Mesothelial cell of epicardium (in vitro differentiated cells): Measurements from ENCODE around the gene LTBP1. TPM values are rescaled to one million over a fixed set of nuclear protein-coding genes. Genes with fewer than 3 reads are reported as not detected.

ENCODE experiments used
- DNase-seq, 2 experiments: peaks; one replicate each; pipeline ENCODE4 v3.0.0; 2021; ENCODE audit warnings: low spot score in 2 of 2; ENCODE audit not compliant: unreplicated experiment in 2 of 2
- H3K27ac Mint-ChIP-seq: 2 replicates; pipeline ENCODE4 v1.8.0; 2021; ENCODE audit warnings: mixed read lengths
- H3K27me3 Mint-ChIP-seq: 2 replicates; pipeline ENCODE4 v1.8.0; 2021; ENCODE audit warnings: low read depth, mixed read lengths
- H3K36me3 Mint-ChIP-seq: 2 replicates; pipeline ENCODE4 v1.8.0; 2021; ENCODE audit warnings: mixed read lengths
- H3K4me1 Mint-ChIP-seq: 2 replicates; pipeline ENCODE4 v1.8.0; 2021; ENCODE audit warnings: mixed read lengths
- H3K4me3 Mint-ChIP-seq: 2 replicates; pipeline ENCODE4 v1.8.0; 2021; ENCODE audit warnings: mild to moderate bottlenecking, moderate library complexity, mixed read lengths
- H3K9me3 Mint-ChIP-seq: 2 replicates; pipeline ENCODE4 v1.8.0; 2021; ENCODE audit warnings: mixed read lengths
- total RNA-seq: library from RNA; stranded (reverse); gene quantifications from 3 replicates; pipeline ENCODE4 v1.2.1, GENCODE V29; 2021
- TF ChIP-seq, protein P1 (sequence below): fragments of 200-600 bp; sonication (generic); IDR thresholded peaks from one replicate; pipeline ENCODE4 v1.5.0; 2021; ENCODE audit warnings: antibody characterized with exemption; ENCODE audit not compliant: unreplicated experiment

LTBP1 gene
- total RNA-seq, 1 donor from 2014 or later, result 80.2 TPM

DNA sequence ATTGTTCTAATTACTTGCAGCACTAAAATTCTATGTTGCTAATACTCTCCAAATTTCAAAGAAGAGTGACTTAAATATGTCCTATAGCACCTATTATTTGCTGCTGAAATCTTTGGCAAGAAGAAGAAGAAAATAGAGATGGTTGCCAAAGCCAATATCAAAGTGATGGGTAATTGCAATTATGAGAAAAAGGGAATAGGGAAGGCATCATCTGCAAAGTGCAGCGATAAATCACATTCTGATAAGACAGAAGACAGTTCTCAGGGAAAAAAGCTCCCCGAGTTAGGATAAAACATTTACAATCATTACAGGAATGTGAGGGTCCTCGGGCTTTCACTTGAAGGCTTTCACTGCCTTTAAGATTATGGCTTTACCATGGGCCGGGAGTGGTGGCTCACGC, 457.6 kb downstream of the LTBP1 start:
- Mint-ChIP-seq H3K4me3 (no peak overlapping the region), H3K27ac (no peak overlapping the region), H3K4me1 (peaks cover 3% of the 10 kb centered on the region), H3K36me3 (peaks cover 4% of the 10 kb centered on the region), H3K9me3 (peaks cover 15% of the 10 kb centered on the region), H3K27me3 (no peaks in the 10 kb centered on the region)
- TF ChIP-seq, protein P1, sequence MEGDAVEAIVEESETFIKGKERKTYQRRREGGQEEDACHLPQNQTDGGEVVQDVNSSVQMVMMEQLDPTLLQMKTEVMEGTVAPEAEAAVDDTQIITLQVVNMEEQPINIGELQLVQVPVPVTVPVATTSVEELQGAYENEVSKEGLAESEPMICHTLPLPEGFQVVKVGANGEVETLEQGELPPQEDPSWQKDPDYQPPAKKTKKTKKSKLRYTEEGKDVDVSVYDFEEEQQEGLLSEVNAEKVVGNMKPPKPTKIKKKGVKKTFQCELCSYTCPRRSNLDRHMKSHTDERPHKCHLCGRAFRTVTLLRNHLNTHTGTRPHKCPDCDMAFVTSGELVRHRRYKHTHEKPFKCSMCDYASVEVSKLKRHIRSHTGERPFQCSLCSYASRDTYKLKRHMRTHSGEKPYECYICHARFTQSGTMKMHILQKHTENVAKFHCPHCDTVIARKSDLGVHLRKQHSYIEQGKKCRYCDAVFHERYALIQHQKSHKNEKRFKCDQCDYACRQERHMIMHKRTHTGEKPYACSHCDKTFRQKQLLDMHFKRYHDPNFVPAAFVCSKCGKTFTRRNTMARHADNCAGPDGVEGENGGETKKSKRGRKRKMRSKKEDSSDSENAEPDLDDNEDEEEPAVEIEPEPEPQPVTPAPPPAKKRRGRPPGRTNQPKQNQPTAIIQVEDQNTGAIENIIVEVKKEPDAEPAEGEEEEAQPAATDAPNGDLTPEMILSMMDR, result no peak
- no peak for DNase-seq

DNA sequence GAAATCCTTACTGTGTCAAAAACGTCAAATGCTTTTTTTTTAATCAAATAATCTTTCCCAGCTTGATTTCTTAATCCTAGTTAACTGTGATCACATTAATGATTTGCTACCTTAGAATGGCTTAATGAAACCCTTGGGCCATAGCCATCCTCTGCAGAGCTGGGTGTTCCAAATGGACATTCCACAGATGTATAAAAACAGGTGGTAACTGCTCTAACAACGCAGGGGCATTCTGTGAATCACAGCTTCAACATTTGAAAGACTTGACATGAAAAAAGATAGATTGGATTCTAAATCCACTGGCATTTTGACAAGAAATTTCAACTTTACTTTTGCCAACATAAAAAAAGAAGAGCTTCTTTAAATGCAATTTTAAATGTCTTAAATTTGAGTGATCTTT, 459.9 kb downstream of the LTBP1 start:
- Mint-ChIP-seq H3K27me3 (no peaks in the 10 kb centered on the region), H3K36me3 (peaks cover 4% of the 10 kb centered on the region), H3K4me3 (no peak overlapping the region), H3K4me1 (peaks cover 3% of the 10 kb centered on the region), H3K9me3 (peaks cover 15% of the 10 kb centered on the region), H3K27ac (no peak overlapping the region)
- DNase-seq, result no peak
- TF ChIP-seq, protein P1, result no peak

DNA sequence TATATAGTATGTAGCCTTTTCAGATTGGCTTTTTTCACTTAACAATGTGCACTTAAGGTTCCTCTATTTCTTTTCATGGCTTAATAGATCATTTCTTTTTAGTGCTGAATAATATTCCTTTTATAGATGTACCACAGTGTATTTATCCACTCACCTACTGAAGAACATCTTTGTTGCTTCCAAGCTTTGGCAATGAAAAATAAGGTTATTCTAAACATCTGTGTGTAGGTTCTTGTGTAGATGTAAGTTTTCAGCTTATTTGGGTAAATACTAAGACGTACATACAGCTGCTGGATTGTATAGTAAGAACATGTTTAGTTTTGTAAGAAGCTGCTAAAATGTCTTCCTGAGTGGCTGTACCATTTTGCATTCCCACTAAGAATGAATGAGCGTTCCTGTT, 461.4 kb downstream of the LTBP1 start:
- peaks cover 4% of the 10 kb centered on the region for H3K36me3 Mint-ChIP-seq
- TF ChIP-seq, protein P1, result no peak
- H3K27ac Mint-ChIP-seq, result no peak overlapping the region
- H3K27me3 Mint-ChIP-seq, result no peaks in the 10 kb centered on the region
- peaks cover 3% of the 10 kb centered on the region for H3K4me1 Mint-ChIP-seq
- DNase-seq, result no peak
- H3K4me3 Mint-ChIP-seq, result no peak overlapping the region
- peaks cover 15% of the 10 kb centered on the region for H3K9me3 Mint-ChIP-seq

DNA sequence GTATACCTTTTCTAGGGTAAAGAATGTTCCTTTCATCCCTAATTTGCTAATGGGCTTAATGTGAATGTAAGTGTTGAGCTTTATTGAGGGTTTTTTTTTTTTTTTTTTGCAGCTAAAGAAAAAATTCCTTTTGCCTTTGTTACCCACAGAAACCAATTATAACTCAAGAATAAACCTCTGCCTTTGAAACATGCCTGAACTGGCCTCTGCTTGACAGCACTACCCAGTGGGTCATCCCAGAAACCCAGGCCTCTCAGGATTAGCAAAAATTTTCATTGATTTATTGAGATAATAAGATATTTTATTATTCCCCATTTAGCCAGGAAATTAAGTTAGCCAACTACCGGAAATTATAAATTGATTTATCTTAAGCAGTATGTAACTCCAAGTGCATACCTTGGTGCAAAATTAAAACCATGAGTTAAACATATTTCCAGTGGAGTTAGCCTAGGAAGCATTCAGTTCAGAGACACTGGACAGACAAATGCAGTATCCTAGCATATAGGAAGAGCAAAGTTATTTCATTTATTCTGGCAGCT, 462.7 kb downstream of the LTBP1 start:
- H3K27ac Mint-ChIP-seq, result no peak overlapping the region
- H3K4me1 Mint-ChIP-seq, result no peaks in the 10 kb centered on the region
- no peaks in the 10 kb centered on the region for H3K27me3 Mint-ChIP-seq
- peaks cover 4% of the 10 kb centered on the region for H3K36me3 Mint-ChIP-seq
- H3K9me3 Mint-ChIP-seq, result peaks cover 15% of the 10 kb centered on the region
- TF ChIP-seq, protein P1, result no peak
- DNase-seq, result no peak
- no peak overlapping the region for H3K4me3 Mint-ChIP-seq

DNA sequence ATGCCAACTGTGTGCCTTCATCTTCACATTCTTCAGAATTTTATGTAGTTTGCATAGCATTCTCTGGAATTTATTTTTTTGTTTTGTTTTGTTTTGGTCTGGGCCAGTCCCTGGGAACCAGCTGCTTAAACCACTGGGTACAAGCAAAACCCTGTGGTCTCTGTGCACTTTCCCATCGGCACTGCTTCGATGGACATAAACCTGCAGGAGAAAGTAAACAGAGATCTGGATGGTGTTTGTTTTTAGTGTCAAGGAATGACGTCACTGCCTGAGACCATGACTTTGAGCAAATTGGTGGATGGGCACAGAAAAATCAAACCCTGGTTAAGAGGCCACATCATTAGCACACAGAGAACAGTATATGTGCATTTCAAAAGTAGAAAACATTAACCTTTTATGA, 465.0 kb downstream of the LTBP1 start:
- H3K36me3 Mint-ChIP-seq, result peaks cover 4% of the 10 kb centered on the region
- no peaks in the 10 kb centered on the region for H3K4me1 Mint-ChIP-seq
- H3K27me3 Mint-ChIP-seq, result no peaks in the 10 kb centered on the region
- TF ChIP-seq, protein P1, result no peak
- H3K9me3 Mint-ChIP-seq, result peaks cover 11% of the 10 kb centered on the region
- H3K27ac Mint-ChIP-seq, result no peak overlapping the region
- H3K4me3 Mint-ChIP-seq, result no peak overlapping the region
- no peak for DNase-seq

DNA sequence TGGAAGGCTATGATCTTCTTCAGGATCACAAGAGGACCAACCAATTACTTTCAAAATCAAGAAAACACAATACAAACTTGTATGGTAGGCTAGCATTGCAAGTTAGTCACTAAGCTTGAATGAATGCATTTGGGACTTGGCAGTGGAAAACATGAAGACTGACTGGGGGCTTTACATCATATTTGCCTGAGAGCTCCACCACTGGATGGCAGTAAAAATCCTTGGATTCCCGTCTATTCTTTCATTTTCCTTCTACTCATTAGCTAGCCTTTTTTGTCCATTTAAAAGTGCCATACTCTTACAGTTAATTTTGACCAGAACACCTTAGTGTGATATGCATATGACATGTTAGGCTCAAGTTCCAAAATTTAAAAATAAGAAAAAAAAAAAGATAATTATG, 466.2 kb downstream of the LTBP1 start:
- no peak overlapping the region for H3K27ac Mint-ChIP-seq

More for the DNA sequence above, 466.2 kb downstream of the LTBP1 start:
- TF ChIP-seq, protein P1, result no peak
- DNase-seq, result no peak
- peaks cover 4% of the 10 kb centered on the region for H3K36me3 Mint-ChIP-seq
- peaks cover 8% of the 10 kb centered on the region for H3K9me3 Mint-ChIP-seq
- H3K4me1 Mint-ChIP-seq, result no peaks in the 10 kb centered on the region
- no peak overlapping the region for H3K4me3 Mint-ChIP-seq
- H3K27me3 Mint-ChIP-seq, result no peaks in the 10 kb centered on the region
